ENCODE data around the gene SPRED1. TPM values are rescaled to one million over a fixed set of nuclear protein-coding genes. Genes with fewer than 3 reads are reported as not detected.

The SPRED1 gene
- total and polyA plus RNA-seq, 9 of the 15 experiments (the other 6 are each of a cell fraction or from before 2014, with no cell fraction given), result 2.8 to 17.4 (median 7.9) TPM

DNA sequence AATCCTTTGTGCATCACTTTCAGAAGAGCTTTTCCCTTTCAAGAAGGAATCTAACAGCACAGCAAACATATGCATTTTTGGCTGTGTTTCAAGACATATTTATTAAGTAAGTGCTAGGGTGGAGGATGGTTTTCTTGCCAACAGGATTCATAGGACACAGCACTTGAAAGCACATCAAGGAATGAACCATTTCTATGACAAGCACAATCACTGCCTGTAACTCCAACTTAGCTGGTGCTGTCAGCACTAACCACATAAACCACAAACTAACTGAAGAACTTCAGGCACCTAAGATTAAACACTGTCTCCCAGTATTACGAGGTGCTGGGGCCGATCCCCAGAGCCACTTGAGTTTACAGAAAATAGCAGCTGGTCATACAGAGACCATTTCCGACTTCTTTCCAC is 35.4 kb upstream of the SPRED1 start (continued):
- TF ChIP-seq E4F1 (CRISPR knock-in tag; IDR thresholded peaks at IDR 0.05; ENCODE audit: borderline replicate concordance) (no peak), ZNF133 (CRISPR knock-in tag; IDR thresholded peaks at IDR 0.05) (no peak), CBFA2T3 (IDR thresholded peaks at IDR 0.05) (peak; percentile 37; the same call in 1 of the 2 replicates)
- TF ChIP-seq, protein P1, sequence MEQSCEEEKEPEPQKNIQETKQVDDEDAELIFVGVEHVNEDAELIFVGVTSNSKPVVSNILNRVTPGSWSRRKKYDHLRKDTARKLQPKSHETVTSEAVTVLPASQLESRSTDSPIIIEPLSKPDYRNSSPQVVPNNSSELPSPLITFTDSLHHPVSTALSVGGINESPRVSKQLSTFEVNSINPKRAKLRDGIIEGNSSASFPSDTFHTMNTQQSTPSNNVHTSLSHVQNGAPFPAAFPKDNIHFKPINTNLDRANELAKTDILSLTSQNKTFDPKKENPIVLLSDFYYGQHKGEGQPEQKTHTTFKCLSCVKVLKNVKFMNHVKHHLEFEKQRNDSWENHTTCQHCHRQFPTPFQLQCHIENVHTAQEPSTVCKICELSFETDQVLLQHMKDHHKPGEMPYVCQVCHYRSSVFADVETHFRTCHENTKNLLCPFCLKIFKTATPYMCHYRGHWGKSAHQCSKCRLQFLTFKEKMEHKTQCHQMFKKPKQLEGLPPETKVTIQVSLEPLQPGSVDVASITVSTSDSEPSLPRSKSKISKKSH (CRISPR knock-in tag; IDR thresholded peaks at IDR 0.05), result no peak

- FAIRE-seq (no peak), DNase-seq (ENCODE audit: extremely low read depth in 1 of 4, low spot score in 3 of 4) (no peak), ATAC-seq (no peak)
- no peaks in the 10 kb centered on the region for H3K9me1 ChIP-seq (ENCODE audit: control insufficient read depth, insufficient read depth, low read length)
- H3K27me3 ChIP-seq (ENCODE audit: control insufficient read depth in 2 of 2, insufficient read depth in 2 of 2, low read length in 2 of 2), result peaks cover 0 to 8% of the 10 kb centered on the region in 2 experiments; a peak in 2 of 5 replicates
- no peaks in the 10 kb centered on the region for H3K9me3 ChIP-seq (replicated peaks; ENCODE audit: control insufficient read depth, insufficient read depth, low read depth, low read length)
- WGBS (ENCODE audit: insufficient coverage, low coverage, missing lambda C conversion rate), result 3% methylated on average over 3 of the region's 3 CpGs
- no peaks in the 10 kb centered on the region for H3K36me3 ChIP-seq (ENCODE audit: control insufficient read depth, insufficient read depth, low read length)
- ChIA-PET POLR2A (no interaction called here), CTCF (ENCODE audit: low intra/inter-chr PET ratio) (no interaction called here)
- H3K9ac ChIP-seq (ENCODE audit: insufficient read depth in 1 of 2, low read depth in 2 of 2, low read length in 2 of 2), result no peak overlapping the region
- H3K79me2 ChIP-seq (ENCODE audit: control insufficient read depth, insufficient read depth, low read length), result no peaks in the 10 kb centered on the region
- no peaks in the 10 kb centered on the region; a peak in 2 of 5 replicates for H3K4me1 ChIP-seq (replicated peaks in 1 of 2; ENCODE audit: control insufficient read depth in 2 of 2, insufficient read depth in 2 of 2, low read length in 2 of 2)
- intact Hi-C loops (cut with micrococcal nuclease) (no loop called here), in situ Hi-C loops (cut with MboI) (no loop called here)
- H3K27ac ChIP-seq (ENCODE audit: extremely low read depth, low read depth, low read length), result no peak overlapping the region
- H2AFZ ChIP-seq (ENCODE audit: low read depth, low read length), result no peak overlapping the region
- no peak overlapping the region for H3K4me2 ChIP-seq (ENCODE audit: insufficient read depth, low read length)
- no peak overlapping the region for H3K4me3 ChIP-seq
- no TSS peak for BruUV-seq (replicated peaks)
- H4K20me1 ChIP-seq (replicated peaks; ENCODE audit: control insufficient read depth, insufficient read depth, low read length), result no peaks in the 10 kb centered on the region
- TF ChIP-seq, protein P2, sequence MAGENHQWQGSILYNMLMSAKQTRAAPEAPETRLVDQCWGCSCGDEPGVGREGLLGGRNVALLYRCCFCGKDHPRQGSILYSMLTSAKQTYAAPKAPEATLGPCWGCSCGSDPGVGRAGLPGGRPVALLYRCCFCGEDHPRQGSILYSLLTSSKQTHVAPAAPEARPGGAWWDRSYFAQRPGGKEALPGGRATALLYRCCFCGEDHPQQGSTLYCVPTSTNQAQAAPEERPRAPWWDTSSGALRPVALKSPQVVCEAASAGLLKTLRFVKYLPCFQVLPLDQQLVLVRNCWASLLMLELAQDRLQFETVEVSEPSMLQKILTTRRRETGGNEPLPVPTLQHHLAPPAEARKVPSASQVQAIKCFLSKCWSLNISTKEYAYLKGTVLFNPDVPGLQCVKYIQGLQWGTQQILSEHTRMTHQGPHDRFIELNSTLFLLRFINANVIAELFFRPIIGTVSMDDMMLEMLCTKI (IDR thresholded peaks at IDR 0.05; ENCODE audit: partially characterized antibody), result no peak
- no peak for TF ChIP-seq CEBPG (CRISPR knock-in tag; IDR thresholded peaks at IDR 0.05)
- peak; percentile 26 to 42; a peak in 2 of 4 replicates for TF ChIP-seq CEBPG (tag; conservative IDR thresholded peaks at IDR 0.05 in 1 of 2, IDR thresholded peaks at IDR 0.05 in 1 of 2)
- no peak for TF ChIP-seq SIX5 (IDR thresholded peaks at IDR 0.05; ENCODE audit: borderline replicate concordance in 1 of 2, insufficient read depth in 1 of 2, low read depth in 1 of 2, low read length in 2 of 2)
- peak; percentile 56; the same call in 1 of the 2 replicates for TF ChIP-seq CEBPB (tag; IDR thresholded peaks at IDR 0.05)
- TF ChIP-seq, protein P3, sequence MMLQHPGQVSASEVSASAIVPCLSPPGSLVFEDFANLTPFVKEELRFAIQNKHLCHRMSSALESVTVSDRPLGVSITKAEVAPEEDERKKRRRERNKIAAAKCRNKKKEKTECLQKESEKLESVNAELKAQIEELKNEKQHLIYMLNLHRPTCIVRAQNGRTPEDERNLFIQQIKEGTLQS (IDR thresholded peaks at IDR 0.05), result peak; percentile 37; the same call in 1 of the 2 replicates
- TF ChIP-seq, protein P3 (CRISPR knock-in tag; conservative IDR thresholded peaks at IDR 0.05), result no peak
These were observed 34.6 kb upstream of the SPRED1 start for GRCh38 chr15:38217788-38218609.
